GM19043 (cell line): Measurements from ENCODE around the gene CCDC28A.

Experiments
- ATAC-seq: cut with Tn5 transposase; IDR thresholded peaks from one replicate; pipeline ENCODE4 v1.9.1; 2021; ENCODE audit warnings: low read depth; ENCODE audit not compliant: unreplicated experiment

CCDC28A gene

GRCh38 chr6:138832182-138832581 is 58.6 kb downstream of the CCDC28A start:
- ATAC-seq: no peak

GRCh38 chr6:138833816-138834539 is 60.4 kb downstream of the CCDC28A start:
- no peak for ATAC-seq

GRCh38 chr6:138837246-138837645 is 63.7 kb downstream of the CCDC28A start:
- no peak for ATAC-seq
